ENCODE results near the gene DZIP1L. TPM values are rescaled to one million over a fixed set of nuclear protein-coding genes. Genes with fewer than 3 reads are reported as not detected.

The DZIP1L gene
- total RNA-seq, 4 donors from 2014 or later, result 10.3 to 15.8 (median 12.6) TPM

DNA sequence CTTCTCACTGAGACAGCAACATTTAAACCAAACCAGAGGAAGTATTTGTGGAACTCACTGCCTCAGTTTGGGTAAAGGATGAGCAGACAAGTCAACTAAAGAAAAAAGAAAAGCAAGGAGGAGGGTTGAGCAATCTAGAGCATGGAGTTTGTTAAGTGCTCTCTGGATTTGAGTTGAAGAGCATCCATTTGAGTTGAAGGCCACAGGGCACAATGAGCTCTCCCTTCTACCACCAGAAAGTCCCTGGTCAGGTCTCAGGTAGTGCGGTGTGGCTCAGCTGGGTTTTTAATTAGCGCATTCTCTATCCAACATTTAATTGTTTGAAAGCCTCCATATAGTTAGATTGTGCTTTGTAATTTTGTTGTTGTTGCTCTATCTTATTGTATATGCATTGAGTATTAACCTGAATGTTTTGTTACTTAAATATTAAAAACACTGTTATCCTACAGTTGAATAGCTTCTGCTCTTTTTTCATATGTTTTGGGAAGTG, 82.2 kb downstream of the DZIP1L start:
- TF ChIP-seq EP300 (IDR thresholded peaks at IDR 0.05) (no peak), POLR2AphosphoS5 (IDR thresholded peaks at IDR 0.05) (no peak), CTCF (IDR thresholded peaks at IDR 0.05) (no peak), POLR2A (IDR thresholded peaks at IDR 0.05; ENCODE audit: low read depth) (no peak)
- 95% methylated on average over 2 of the region's 2 CpGs for WGBS
- no peaks in the 10 kb centered on the region for H3K4me1 ChIP-seq
- H3K4me3 ChIP-seq, result no peak overlapping the region
- DNase-seq (ENCODE audit: extremely low spot score), result no peak
- peaks cover 0 to 33% (median 0%) of the 10 kb centered on the region in 4 donors for H3K36me3 ChIP-seq
- no peaks in the 10 kb centered on the region for H3K27me3 ChIP-seq
- H3K27ac ChIP-seq (replicated peaks in 1 of 4), result no peak overlapping the region
- intact Hi-C loops (cut with DNase I), result no loop called here
- no peaks in the 10 kb centered on the region for H3K9me3 ChIP-seq

- Histone ChIP-seq H3K4me1 (no peaks in the 10 kb centered on the region), H3K9me3 (no peaks in the 10 kb centered on the region), H3K27me3 (no peaks in the 10 kb centered on the region), H3K27ac (replicated peaks in 1 of 4) (no peak overlapping the region), H3K36me3 (peaks cover 0 to 38% (median 0%) of the 10 kb centered on the region in 4 donors), H3K4me3 (no peak overlapping the region)
- no peak for DNase-seq (ENCODE audit: extremely low spot score)
- 96% methylated on average over 3 of the region's 3 CpGs for WGBS
- intact Hi-C loops (cut with DNase I), result no loop called here
- no peak for TF ChIP-seq POLR2A (IDR thresholded peaks at IDR 0.05; ENCODE audit: low read depth)
- no peak for TF ChIP-seq CTCF (IDR thresholded peaks at IDR 0.05)
- TF ChIP-seq POLR2AphosphoS5 (IDR thresholded peaks at IDR 0.05), result no peak
- no peak for TF ChIP-seq EP300 (IDR thresholded peaks at IDR 0.05)
These were observed 82.8 kb downstream of the DZIP1L start for GRCh38 chr3:138032567-138032966.

DNA sequence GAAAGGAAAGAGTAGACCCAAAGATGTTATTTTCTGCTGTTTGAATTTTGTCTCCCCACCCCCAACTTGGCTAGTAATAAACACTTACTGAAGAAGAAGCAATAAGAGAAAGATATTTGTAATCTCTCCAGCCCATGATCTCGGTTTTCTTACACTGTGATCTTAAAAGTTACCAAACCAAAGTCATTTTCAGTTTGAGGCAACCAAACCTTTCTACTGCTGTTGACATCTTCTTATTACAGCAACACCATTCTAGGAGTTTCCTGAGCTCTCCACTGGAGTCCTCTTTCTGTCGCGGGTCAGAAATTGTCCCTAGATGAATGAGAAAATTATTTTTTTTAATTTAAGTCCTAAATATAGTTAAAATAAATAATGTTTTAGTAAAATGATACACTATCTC, 83.9 kb downstream of the DZIP1L start:
- no peak for TF ChIP-seq CTCF (IDR thresholded peaks at IDR 0.05)
- TF ChIP-seq EP300 (IDR thresholded peaks at IDR 0.05), result no peak
- TF ChIP-seq POLR2AphosphoS5 (IDR thresholded peaks at IDR 0.05), result no peak
- TF ChIP-seq POLR2A (IDR thresholded peaks at IDR 0.05; ENCODE audit: low read depth), result no peak
- Histone ChIP-seq H3K4me3 (no peak overlapping the region), H3K36me3 (peaks cover 0 to 42% (median 0%) of the 10 kb centered on the region in 4 donors), H3K4me1 (no peaks in the 10 kb centered on the region), H3K9me3 (no peaks in the 10 kb centered on the region), H3K27me3 (no peaks in the 10 kb centered on the region), H3K27ac (replicated peaks in 1 of 4) (no peak overlapping the region)
- intact Hi-C loops (cut with DNase I), result no loop called here
- DNase-seq (ENCODE audit: extremely low spot score), result no peak
- 96% methylated on average over 3 of the region's 3 CpGs for WGBS

GRCh38 chr3:138030734-138031280, 84.6 kb downstream of the DZIP1L start:
- intact Hi-C loops (cut with DNase I), result no loop called here
- H3K27ac ChIP-seq (replicated peaks in 1 of 4), result no peak overlapping the region
- H3K36me3 ChIP-seq, result peaks cover 0 to 42% (median 0%) of the 10 kb centered on the region in 4 donors
- 84% methylated on average over 11 of the region's 11 CpGs for WGBS
- DNase-seq (ENCODE audit: extremely low spot score), result no peak
- H3K4me1 ChIP-seq, result no peaks in the 10 kb centered on the region
- H3K9me3 ChIP-seq, result no peaks in the 10 kb centered on the region
- H3K27me3 ChIP-seq, result no peaks in the 10 kb centered on the region
- H3K4me3 ChIP-seq, result no peak overlapping the region
- TF ChIP-seq POLR2A (IDR thresholded peaks at IDR 0.05; ENCODE audit: low read depth) (no peak), CTCF (IDR thresholded peaks at IDR 0.05) (no peak), POLR2AphosphoS5 (IDR thresholded peaks at IDR 0.05) (no peak), EP300 (IDR thresholded peaks at IDR 0.05) (no peak)

DNA sequence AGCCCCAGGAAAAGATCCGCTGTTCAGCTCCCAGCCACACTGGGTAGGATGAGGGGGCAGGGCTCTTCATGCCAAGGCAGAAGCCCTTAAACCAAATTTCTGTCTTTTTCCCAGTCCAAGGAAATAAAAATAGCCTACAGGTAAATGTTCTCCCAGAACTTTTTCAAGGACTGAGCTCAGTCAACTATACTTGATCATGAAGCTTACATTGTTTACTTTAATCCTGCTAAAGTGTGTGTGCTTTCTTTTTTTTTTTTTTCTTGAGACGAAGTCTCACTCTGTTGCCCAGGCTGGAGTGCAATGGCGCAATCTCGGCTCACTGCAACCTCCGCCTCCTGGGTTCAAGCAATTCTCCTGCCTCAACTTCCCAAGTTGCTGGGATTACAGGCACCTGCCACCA, 87.6 kb downstream of the DZIP1L start:
- H3K4me1 ChIP-seq, result no peaks in the 10 kb centered on the region
- H3K27ac ChIP-seq (replicated peaks in 1 of 4), result no peak overlapping the region
- WGBS, result 95% methylated on average over 5 of the region's 5 CpGs
- H3K27me3 ChIP-seq, result no peaks in the 10 kb centered on the region
- H3K9me3 ChIP-seq, result no peaks in the 10 kb centered on the region
- H3K36me3 ChIP-seq, result peaks cover 0 to 50% (median 6%) of the 10 kb centered on the region in 4 donors
- H3K4me3 ChIP-seq, result no peak overlapping the region
- intact Hi-C loops (cut with DNase I), result no loop called here
- TF ChIP-seq POLR2A (IDR thresholded peaks at IDR 0.05; ENCODE audit: low read depth) (no peak), POLR2AphosphoS5 (IDR thresholded peaks at IDR 0.05) (no peak), CTCF (IDR thresholded peaks at IDR 0.05) (no peak), EP300 (IDR thresholded peaks at IDR 0.05) (no peak)
- DNase-seq (ENCODE audit: extremely low spot score), result no peak
